Measurements from ENCODE around the gene RCAN2.

Gene RCAN2

DNA sequence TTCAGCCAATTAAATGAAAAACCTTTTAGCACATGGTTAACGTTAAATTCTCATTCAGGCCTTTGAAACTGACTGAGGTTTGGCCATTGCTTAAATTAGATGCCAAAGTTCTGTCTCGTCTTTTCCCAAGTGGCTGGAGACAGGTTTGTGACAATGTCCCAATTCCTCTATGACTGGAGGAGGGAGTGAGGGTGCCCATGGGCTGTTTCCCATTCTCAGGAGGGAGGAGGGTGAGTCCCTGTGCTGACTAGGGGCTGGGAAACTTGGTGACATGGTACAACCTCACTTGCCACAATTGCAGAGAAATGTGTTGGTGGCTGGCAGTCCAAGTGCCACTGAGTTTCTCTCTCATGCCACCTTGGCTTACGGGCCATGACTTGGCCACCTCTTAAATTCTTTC, 256.5 kb downstream of the RCAN2 start:
- DNase-seq (ENCODE audit: low read depth) = no peak
- no peak overlapping the region for H3K4me3 ChIP-seq (ENCODE audit: low read depth, low read length)
- TF ChIP-seq, protein P1, sequence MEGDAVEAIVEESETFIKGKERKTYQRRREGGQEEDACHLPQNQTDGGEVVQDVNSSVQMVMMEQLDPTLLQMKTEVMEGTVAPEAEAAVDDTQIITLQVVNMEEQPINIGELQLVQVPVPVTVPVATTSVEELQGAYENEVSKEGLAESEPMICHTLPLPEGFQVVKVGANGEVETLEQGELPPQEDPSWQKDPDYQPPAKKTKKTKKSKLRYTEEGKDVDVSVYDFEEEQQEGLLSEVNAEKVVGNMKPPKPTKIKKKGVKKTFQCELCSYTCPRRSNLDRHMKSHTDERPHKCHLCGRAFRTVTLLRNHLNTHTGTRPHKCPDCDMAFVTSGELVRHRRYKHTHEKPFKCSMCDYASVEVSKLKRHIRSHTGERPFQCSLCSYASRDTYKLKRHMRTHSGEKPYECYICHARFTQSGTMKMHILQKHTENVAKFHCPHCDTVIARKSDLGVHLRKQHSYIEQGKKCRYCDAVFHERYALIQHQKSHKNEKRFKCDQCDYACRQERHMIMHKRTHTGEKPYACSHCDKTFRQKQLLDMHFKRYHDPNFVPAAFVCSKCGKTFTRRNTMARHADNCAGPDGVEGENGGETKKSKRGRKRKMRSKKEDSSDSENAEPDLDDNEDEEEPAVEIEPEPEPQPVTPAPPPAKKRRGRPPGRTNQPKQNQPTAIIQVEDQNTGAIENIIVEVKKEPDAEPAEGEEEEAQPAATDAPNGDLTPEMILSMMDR (IDR thresholded peaks at IDR 0.05; ENCODE audit: low read depth, low read length, missing control alignments) = no peak

DNA sequence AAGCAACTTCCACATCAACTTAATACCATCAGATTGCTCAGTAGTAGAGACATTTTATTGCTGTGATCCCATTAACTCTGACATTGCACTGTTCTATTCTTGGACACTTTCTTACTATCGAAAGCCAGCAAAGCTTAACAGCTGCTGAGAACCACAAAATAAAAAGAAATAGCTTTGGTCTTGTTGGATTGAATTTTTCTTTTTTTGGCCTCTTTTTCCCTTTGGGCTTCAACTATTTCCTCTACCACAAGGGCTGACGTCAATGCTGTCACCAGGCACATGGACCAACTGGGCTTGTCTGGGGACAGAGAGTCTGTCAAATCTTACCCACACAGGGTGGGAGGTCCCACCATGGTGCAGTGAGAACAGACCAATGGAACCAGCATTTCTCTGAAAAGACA, 257.1 kb downstream of the RCAN2 start:
- no peak for DNase-seq (ENCODE audit: low read depth)
- H3K4me3 ChIP-seq (ENCODE audit: low read depth, low read length) = no peak overlapping the region
- TF ChIP-seq, protein P1 (IDR thresholded peaks at IDR 0.05; ENCODE audit: low read depth, low read length, missing control alignments) = no peak

DNA sequence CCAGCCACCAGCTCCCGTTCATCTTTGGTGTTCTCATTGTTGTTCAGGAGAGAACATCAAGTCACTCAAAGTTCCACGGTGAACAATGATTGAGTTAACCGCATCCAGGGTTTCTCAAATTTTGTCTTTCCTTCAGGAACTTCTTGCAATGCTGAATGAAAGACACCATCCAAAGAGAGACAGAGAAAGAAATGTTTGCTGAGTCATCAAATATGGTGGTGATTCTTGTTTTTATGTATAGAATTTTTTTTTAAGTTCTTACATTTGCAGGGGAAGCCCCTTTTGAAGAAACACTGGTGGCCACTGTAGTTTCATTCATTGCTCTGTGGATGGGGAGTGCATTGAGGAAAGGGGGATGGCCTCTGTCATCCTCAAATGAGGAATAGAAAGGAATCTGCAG, 258.1 kb downstream of the RCAN2 start:
- no peak for DNase-seq (ENCODE audit: low read depth)
- H3K4me3 ChIP-seq (ENCODE audit: low read depth, low read length) = no peak overlapping the region
- TF ChIP-seq, protein P1 (IDR thresholded peaks at IDR 0.05; ENCODE audit: low read depth, low read length, missing control alignments) = no peak

DNA sequence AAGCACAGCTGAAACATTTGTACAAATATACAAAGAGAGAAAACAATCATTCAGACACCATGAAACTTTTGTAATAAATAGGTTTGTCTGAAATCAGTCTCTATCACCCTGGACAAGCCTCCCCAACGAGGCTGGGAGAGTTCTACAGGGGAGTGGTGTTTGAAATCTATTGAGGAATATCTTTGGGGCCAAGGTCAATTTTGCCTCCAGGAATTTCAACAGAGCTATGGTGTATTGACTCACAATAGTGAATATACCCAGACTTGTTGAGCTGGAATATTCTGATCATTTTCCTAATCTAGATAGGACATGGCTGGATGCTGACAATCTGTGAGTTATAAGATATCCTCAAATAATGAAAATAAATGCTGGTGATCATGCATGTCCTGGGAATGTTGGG, 269.0 kb downstream of the RCAN2 start:
- no peak overlapping the region for H3K4me3 ChIP-seq (ENCODE audit: low read depth, low read length)
- TF ChIP-seq, protein P1 (IDR thresholded peaks at IDR 0.05; ENCODE audit: low read depth, low read length, missing control alignments) = no peak
- DNase-seq (ENCODE audit: low read depth) = no peak

DNA sequence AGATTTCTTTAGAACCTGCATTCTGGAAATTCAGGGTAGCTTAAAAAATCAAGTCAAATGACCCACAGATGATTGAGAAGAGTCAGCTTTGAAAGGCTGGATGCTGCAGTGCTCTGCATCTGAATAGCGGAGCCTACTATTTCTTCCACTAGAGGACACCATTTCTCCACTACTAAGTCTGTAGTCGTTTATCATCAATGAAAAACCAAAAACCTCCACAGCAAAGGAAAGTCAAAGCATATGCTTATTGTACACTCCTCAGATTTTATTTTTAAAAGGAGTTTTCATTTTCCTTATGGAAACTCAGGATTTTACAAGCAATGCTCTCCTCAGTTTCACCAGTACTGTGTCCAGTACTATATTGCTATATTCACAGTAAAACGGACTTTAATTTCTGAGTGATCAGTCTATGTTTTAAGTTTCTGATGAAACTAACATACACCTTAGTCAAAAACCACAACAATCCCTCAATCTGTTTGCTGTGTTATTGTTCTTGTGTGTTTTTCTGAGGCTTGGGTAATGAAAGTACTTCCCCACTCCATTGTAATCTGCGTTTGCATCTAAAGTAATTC, 269.9 kb downstream of the RCAN2 start:
- peak; percentile 29 for DNase-seq (ENCODE audit: low read depth)
- TF ChIP-seq, protein P1 (IDR thresholded peaks at IDR 0.05; ENCODE audit: low read depth, low read length, missing control alignments) = peak; percentile 88
- no peak overlapping the region for H3K4me3 ChIP-seq (ENCODE audit: low read depth, low read length)

DNA sequence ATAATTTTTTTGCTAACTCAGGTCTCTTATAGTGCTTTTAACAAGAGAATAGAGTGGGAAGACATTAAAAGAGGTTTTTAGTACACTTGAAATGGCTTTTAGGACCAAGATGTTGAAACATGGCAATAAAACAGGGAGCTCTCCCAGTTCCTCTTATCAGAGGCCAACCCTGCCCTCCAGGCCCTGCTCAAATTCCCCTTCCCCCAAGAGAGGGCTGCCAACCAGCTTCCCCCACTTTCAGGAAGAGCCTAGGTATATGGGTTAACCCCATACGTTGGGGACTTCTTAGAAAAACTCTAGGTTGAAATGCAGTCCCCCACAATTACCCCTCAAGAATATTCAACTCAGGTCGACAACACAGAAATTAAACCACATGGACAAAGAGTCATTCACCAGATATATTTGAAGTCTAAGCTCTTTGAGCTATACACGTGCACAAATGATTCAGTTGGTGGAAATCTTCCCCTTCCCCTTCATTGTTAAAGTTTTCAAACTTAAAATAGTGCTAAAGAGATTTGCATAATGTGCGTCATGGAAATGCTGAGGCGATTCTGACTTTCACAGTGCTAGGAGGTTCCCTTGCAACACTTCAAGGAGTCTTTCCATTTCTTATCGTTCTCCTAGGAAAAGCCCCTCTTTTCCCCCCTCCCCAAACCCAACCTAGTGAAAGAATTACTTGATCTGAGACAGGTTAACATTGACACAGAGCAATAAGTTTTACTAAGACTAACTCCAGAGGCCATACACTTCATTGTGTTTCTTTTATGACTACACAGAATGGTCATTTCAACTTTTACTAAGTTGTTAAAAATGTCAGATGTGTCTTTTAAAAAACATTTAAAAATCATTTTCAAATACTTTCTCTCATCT, 270.7 kb downstream of the RCAN2 start:
- no peak overlapping the region for H3K4me3 ChIP-seq (ENCODE audit: low read depth, low read length)
- TF ChIP-seq, protein P1 (IDR thresholded peaks at IDR 0.05; ENCODE audit: low read depth, low read length, missing control alignments) = no peak
- peak; percentile 49 for DNase-seq (ENCODE audit: low read depth)
